Hepatocyte (in vitro differentiated cells): ENCODE data around the gene PPME1.

ENCODE experiments used
- EZH2 ChIP-seq: fragments of 200-600 bp; sonication (generic); IDR thresholded peaks from 2 replicates; pipeline ENCODE4 v1.6.1; 2016; ENCODE audit warnings: antibody characterized with exemption, mild to moderate bottlenecking, borderline replicate concordance
- EZH2phosphoT487 ChIP-seq: fragments of 200-600 bp; sonication (generic); IDR thresholded peaks from one replicate; pipeline ENCODE4 v1.6.1; 2018; ENCODE audit warnings: antibody characterized with exemption, mild to moderate bottlenecking, low read depth, moderate library complexity; ENCODE audit not compliant: unreplicated experiment, severe bottlenecking
- TF ChIP-seq, protein P1 (sequence below): fragments of 200-600 bp; sonication (generic); IDR thresholded peaks from 2 replicates; pipeline ENCODE4 v1.5.1; 2016; ENCODE audit warnings: antibody characterized with exemption, mild to moderate bottlenecking; ENCODE audit not compliant: poor library complexity

- TF ChIP-seq, protein P1, sequence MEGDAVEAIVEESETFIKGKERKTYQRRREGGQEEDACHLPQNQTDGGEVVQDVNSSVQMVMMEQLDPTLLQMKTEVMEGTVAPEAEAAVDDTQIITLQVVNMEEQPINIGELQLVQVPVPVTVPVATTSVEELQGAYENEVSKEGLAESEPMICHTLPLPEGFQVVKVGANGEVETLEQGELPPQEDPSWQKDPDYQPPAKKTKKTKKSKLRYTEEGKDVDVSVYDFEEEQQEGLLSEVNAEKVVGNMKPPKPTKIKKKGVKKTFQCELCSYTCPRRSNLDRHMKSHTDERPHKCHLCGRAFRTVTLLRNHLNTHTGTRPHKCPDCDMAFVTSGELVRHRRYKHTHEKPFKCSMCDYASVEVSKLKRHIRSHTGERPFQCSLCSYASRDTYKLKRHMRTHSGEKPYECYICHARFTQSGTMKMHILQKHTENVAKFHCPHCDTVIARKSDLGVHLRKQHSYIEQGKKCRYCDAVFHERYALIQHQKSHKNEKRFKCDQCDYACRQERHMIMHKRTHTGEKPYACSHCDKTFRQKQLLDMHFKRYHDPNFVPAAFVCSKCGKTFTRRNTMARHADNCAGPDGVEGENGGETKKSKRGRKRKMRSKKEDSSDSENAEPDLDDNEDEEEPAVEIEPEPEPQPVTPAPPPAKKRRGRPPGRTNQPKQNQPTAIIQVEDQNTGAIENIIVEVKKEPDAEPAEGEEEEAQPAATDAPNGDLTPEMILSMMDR = no peak
- TF ChIP-seq EZH2 (no peak), EZH2phosphoT487 (no peak)
Observed at GRCh38 chr11:74196781-74197486, 25.8 kb downstream of the PPME1 start.
